Right lung (tissue), 5 donors: ENCODE results near the gene ZMPSTE24. TPM values are rescaled to one million over a fixed set of nuclear protein-coding genes. Genes with fewer than 3 reads are reported as not detected.
"Not testable (repeated sequence)": the region's sequence is repeated elsewhere in the genome, so short reads cannot be mapped to it uniquely, and the experiment has no call there.

Experiments
- DNase-seq, 2 donors: peaks; one replicate each; pipeline ENCODE4 v3.0.0-alpha.2; 2013
- polyA plus RNA-seq, 5 donors: library from polyadenylated mRNA; unstranded; fragments of 120-200 nt; gene quantifications; one replicate each; pipeline versions ENCODE4 v1.2.1 to v1.2.3, GENCODE V29; 2013; ENCODE audit warnings: inconsistent platforms in 1 of 5, low replicate concordance in 1 of 5; ENCODE audit not compliant: insufficient read length in 5 of 5, insufficient read depth in 1 of 5

The ZMPSTE24 gene
- polyA plus RNA-seq, 5 donors: 39.8 to 56.5 (median 44.4) TPM

- peak in 1 of 2 donors; percentile 29 for DNase-seq
These were observed 58.0 kb downstream of the ZMPSTE24 start for GRCh38 chr1:40315795-40316594.

GRCh38 chr1:40316595-40317393 is 58.8 kb downstream of the ZMPSTE24 start, which contains the start of gene COL9A2:
TSS of gene COL9A2 (minus strand) at chr1:40317286. CDS start at chr1:40317197, 89 bp downstream.
- DNase-seq: peak in 1 of 2 donors; percentile 40

GRCh38 chr1:40317394-40318074 is 59.5 kb downstream of the ZMPSTE24 start:
- DNase-seq: no peak

- no peak for DNase-seq
These were observed 60.4 kb downstream of the ZMPSTE24 start for GRCh38 chr1:40318476-40318875.

GRCh38 chr1:40318970-40319621 is 61.1 kb downstream of the ZMPSTE24 start:
- no peak for DNase-seq

GRCh38 chr1:40331403-40331802 is 73.4 kb downstream of the ZMPSTE24 start:
- DNase-seq: not testable (repeated sequence)

- no peak for DNase-seq
These were observed 74.7 kb downstream of the ZMPSTE24 start for GRCh38 chr1:40332695-40333094.

GRCh38 chr1:40337443-40337842 is 79.4 kb downstream of the ZMPSTE24 start:
- no peak for DNase-seq

GRCh38 chr1:40338745-40339419 is 80.8 kb downstream of the ZMPSTE24 start:
- peak; percentile 48 to 68 for DNase-seq

- DNase-seq: no peak
These were observed 81.6 kb downstream of the ZMPSTE24 start for GRCh38 chr1:40339420-40340323.

- no peak for DNase-seq
These were observed 83.7 kb downstream of the ZMPSTE24 start for GRCh38 chr1:40341491-40342380.

GRCh38 chr1:40342381-40342717 is 84.3 kb downstream of the ZMPSTE24 start:
- DNase-seq: not testable (repeated sequence)

Other genes starting within 250 kb of the ZMPSTE24 start
- gene CAP1, start 217.5 kb upstream of the ZMPSTE24 start, polyA plus RNA-seq: 100 to 1,000 TPM; 149 to 170 (median 166) TPM
- gene PPT1, start 161.0 kb upstream of the ZMPSTE24 start, polyA plus RNA-seq: 100 to 1,000 TPM in 3 of 5 donors, 10 to 100 TPM in 2; 84.4 to 117 (median 101) TPM
- 10 to 100 TPM; 18.0 to 33.8 (median 25.6) TPM for gene RLF, start 96.8 kb upstream of the ZMPSTE24 start, polyA plus RNA-seq
- not detected for gene TMCO2, start 10.3 kb upstream of the ZMPSTE24 start, polyA plus RNA-seq
- gene COL9A2, start 59.0 kb downstream of the ZMPSTE24 start, polyA plus RNA-seq: 10 to 100 TPM; 17.6 to 34.6 (median 21.9) TPM
- gene SMAP2, start 115.5 kb downstream of the ZMPSTE24 start, polyA plus RNA-seq: 10 to 100 TPM; 22.5 to 26.8 (median 23.7) TPM
- 1 to 10 TPM; 5.1 to 7.5 (median 5.8) TPM for gene ZFP69B, start 192.2 kb downstream of the ZMPSTE24 start, polyA plus RNA-seq
- 10 to 100 TPM in 2 of 5 donors, 1 to 10 TPM in 3; 7.4 to 11.7 (median 9.1) TPM for gene ZFP69, start 219.1 kb downstream of the ZMPSTE24 start, polyA plus RNA-seq